Muscle of leg (tissue), 11 donors: ENCODE data around the gene MIGA1. TPM values are rescaled to one million over a fixed set of nuclear protein-coding genes. Genes with fewer than 3 reads are reported as not detected.
"Not testable (repeated sequence)": the region's sequence is repeated elsewhere in the genome, so short reads cannot be mapped to it uniquely, and the experiment has no call there.

Source experiments
- DNase-seq: peaks from one replicate; pipeline ENCODE4 v3.0.0; 2013
- H3K27ac ChIP-seq: one replicate; pipeline ENCODE4 v1.5.1; 2013; ENCODE audit warnings: mild to moderate bottlenecking, low read length, control low read depth
- H3K27me3 ChIP-seq: one replicate; pipeline ENCODE4 v1.6.1; 2013; ENCODE audit warnings: low read length; ENCODE audit not compliant: control insufficient read depth, insufficient read depth
- H3K36me3 ChIP-seq: one replicate; pipeline ENCODE4 v1.6.1; 2013; ENCODE audit warnings: low read length; ENCODE audit not compliant: control insufficient read depth, insufficient read depth
- H3K4me1 ChIP-seq: one replicate; pipeline ENCODE4 v1.6.1; 2013; ENCODE audit warnings: low read length; ENCODE audit not compliant: control insufficient read depth, insufficient read depth
- H3K4me3 ChIP-seq: one replicate; pipeline ENCODE4 v1.5.1; 2013; ENCODE audit warnings: low read length, control low read depth
- H3K9me3 ChIP-seq: replicated peaks from 2 replicates; pipeline ENCODE4 v1.6.1; 2013; ENCODE audit warnings: low read depth, low read length; ENCODE audit not compliant: control insufficient read depth
- WGBS: methylation state at CpG from one replicate; pipeline ENCODE4 v1.1.5; 2013; ENCODE audit warnings: missing lambda C conversion rate; ENCODE audit not compliant: insufficient coverage; 5-methylcytosine and 5-hydroxymethylcytosine counted together
- polyA plus RNA-seq, 8 donors: library from polyadenylated mRNA; unstranded; fragments of 120-200 nt; gene quantifications; one replicate each; pipeline versions ENCODE4 v1.2.1 to v1.2.3, GENCODE V29; 2013; ENCODE audit warnings: inconsistent platforms in 1 of 8, low replicate concordance in 1 of 8; ENCODE audit not compliant: insufficient read length in 8 of 8, insufficient read depth in 1 of 8
- total RNA-seq: library from RNA; stranded (reverse); fragments of 120-200 nt; gene quantifications from one replicate; pipeline ENCODE4 v1.2.4, GENCODE V29; 2013

Gene MIGA1
- total and polyA plus RNA-seq, 9 donors: 7.1 to 16.9 (median 8.9) TPM

GRCh38 chr1:77825131-77825709, 45.8 kb downstream of the MIGA1 start:
- Histone ChIP-seq H3K36me3 (no peaks in the 10 kb centered on the region), H3K9me3 (no peaks in the 10 kb centered on the region), H3K4me3 (no peak overlapping the region), H3K27me3 (no peaks in the 10 kb centered on the region), H3K4me1 (peaks cover 6% of the 10 kb centered on the region), H3K27ac (peak overlapping the region; percentile 25)
- 81% methylated on average over 5 of the region's 10 CpGs for WGBS
- peak; percentile 80 for DNase-seq

- DNase-seq, H3K4me1 ChIP-seq, H3K27ac ChIP-seq, H3K36me3 ChIP-seq, H3K27me3 ChIP-seq, H3K4me3 ChIP-seq, H3K9me3 ChIP-seq: not testable (repeated sequence)
- 92% methylated on average over 4 of the region's 8 CpGs for WGBS
Measured at GRCh38 chr1:77826851-77827250, 47.4 kb downstream of the MIGA1 start.

- Histone ChIP-seq H3K27me3 (no peaks in the 10 kb centered on the region), H3K36me3 (no peaks in the 10 kb centered on the region), H3K27ac (no peak overlapping the region), H3K4me1 (peaks cover 9% of the 10 kb centered on the region), H3K4me3 (no peak overlapping the region), H3K9me3 (no peaks in the 10 kb centered on the region)
- DNase-seq: no peak
- no CpG with 5 or more reads among the region's 1 CpG for WGBS
Measured at GRCh38 chr1:77828098-77828497, 48.6 kb downstream of the MIGA1 start.

GRCh38 chr1:77829851-77830250, 50.4 kb downstream of the MIGA1 start:
- H3K27ac ChIP-seq: peak overlapping the region; percentile 52
- H3K4me3 ChIP-seq: no peak overlapping the region
- peaks cover 17% of the 10 kb centered on the region for H3K4me1 ChIP-seq
- H3K9me3 ChIP-seq: no peaks in the 10 kb centered on the region
- DNase-seq: peak; percentile 43
- no CpG with 5 or more reads among the region's 1 CpG for WGBS
- H3K36me3 ChIP-seq: no peaks in the 10 kb centered on the region
- H3K27me3 ChIP-seq: no peaks in the 10 kb centered on the region

GRCh38 chr1:77830946-77831345, 51.5 kb downstream of the MIGA1 start:
- Histone ChIP-seq H3K36me3 (no peaks in the 10 kb centered on the region), H3K4me1 (peaks cover 21% of the 10 kb centered on the region), H3K4me3 (no peak overlapping the region), H3K9me3 (no peaks in the 10 kb centered on the region), H3K27me3 (no peaks in the 10 kb centered on the region), H3K27ac (no peak overlapping the region)
- DNase-seq: no peak
- WGBS: no CpG with 5 or more reads among the region's 3 CpGs

- peak overlapping the region; percentile 77 for H3K27ac ChIP-seq
- WGBS: no CpG with 5 or more reads among the region's 4 CpGs
- peaks cover 21% of the 10 kb centered on the region for H3K4me1 ChIP-seq
- no peak overlapping the region for H3K4me3 ChIP-seq
- H3K9me3 ChIP-seq: no peaks in the 10 kb centered on the region
- H3K36me3 ChIP-seq: no peaks in the 10 kb centered on the region
- no peaks in the 10 kb centered on the region for H3K27me3 ChIP-seq
- no peak for DNase-seq
Measured at GRCh38 chr1:77831566-77831965, 52.1 kb downstream of the MIGA1 start.

GRCh38 chr1:77831976-77832711, 52.7 kb downstream of the MIGA1 start:
- Histone ChIP-seq H3K27ac (peak overlapping the region; percentile 77), H3K4me1 (peaks cover 21% of the 10 kb centered on the region), H3K9me3 (no peaks in the 10 kb centered on the region), H3K36me3 (no peaks in the 10 kb centered on the region), H3K4me3 (no peak overlapping the region), H3K27me3 (no peaks in the 10 kb centered on the region)
- WGBS: 38% methylated on average over 2 of the region's 2 CpGs
- peak; percentile 94 for DNase-seq

- H3K4me3 ChIP-seq: no peak overlapping the region
- H3K27me3 ChIP-seq: no peaks in the 10 kb centered on the region
- no peaks in the 10 kb centered on the region for H3K9me3 ChIP-seq
- H3K4me1 ChIP-seq: peaks cover 21% of the 10 kb centered on the region
- peak overlapping the region; percentile 77 for H3K27ac ChIP-seq
- no peaks in the 10 kb centered on the region for H3K36me3 ChIP-seq
- peak; percentile 96 for DNase-seq
Measured at GRCh38 chr1:77832901-77833300, 53.5 kb downstream of the MIGA1 start.

- no peaks in the 10 kb centered on the region for H3K36me3 ChIP-seq
- WGBS: 71% methylated on average over 1 of the region's 3 CpGs
- peak overlapping the region; percentile 77 for H3K27ac ChIP-seq
- no peak for DNase-seq
- H3K9me3 ChIP-seq: no peaks in the 10 kb centered on the region
- H3K4me3 ChIP-seq: no peak overlapping the region
- no peaks in the 10 kb centered on the region for H3K27me3 ChIP-seq
- peaks cover 21% of the 10 kb centered on the region for H3K4me1 ChIP-seq
Measured at GRCh38 chr1:77833521-77834100, 54.2 kb downstream of the MIGA1 start.

GRCh38 chr1:77834771-77835334, 55.4 kb downstream of the MIGA1 start:
- peaks cover 14% of the 10 kb centered on the region for H3K4me1 ChIP-seq
- no peak overlapping the region for H3K4me3 ChIP-seq
- H3K27ac ChIP-seq: peak overlapping the region; percentile 72
- peaks cover 6% of the 10 kb centered on the region for H3K36me3 ChIP-seq
- peak; percentile 95 for DNase-seq
- no peaks in the 10 kb centered on the region for H3K9me3 ChIP-seq
- 0% methylated on average over 1 of the region's 2 CpGs for WGBS
- no peaks in the 10 kb centered on the region for H3K27me3 ChIP-seq
